HepG2 (cell line): Measurements from ENCODE around the gene KRTAP10-8. TPM values are rescaled to one million over a fixed set of nuclear protein-coding genes. Genes with fewer than 3 reads are reported as not detected.
"Not testable (repeated sequence)": the region's sequence is repeated elsewhere in the genome, so short reads cannot be mapped to it uniquely, and the experiment has no call there.

Source experiments
- ATAC-seq: fragments of 200-7000 bp; cut with Tn5 transposase; 3 replicates; pipeline ENCODE4 v1.9.1; 2020; ENCODE audit warnings: mild to moderate bottlenecking, moderate library complexity
- BruUV-seq: library from RNA; stranded (reverse); fragments of 400-500 nt; replicated peaks from 2 replicates; lab custom pipeline; 2021; lab: Mats Ljungman, UMichigan
- CTCF ChIA-PET: fragments of 300-600 bp; formaldehyde crosslinking; extraction: SDS; loops from one replicate; lab custom pipeline; 2021; ENCODE audit warnings: low total read pairs, inconsistent platforms, low intra/inter-chr PET ratio; lab: Yijun Ruan, JAX
- POLR2A ChIA-PET: fragments of 350-600 bp; sonication (Branson Sonifier 250); formaldehyde crosslinking; loops from one replicate; lab custom pipeline; 2020; ENCODE audit warnings: antibody characterized with exemption, inconsistent platforms; lab: Yijun Ruan, JAX
- DNase-seq: peaks from one replicate; pipeline ENCODE4 v3.0.0-alpha.2; 2015; ENCODE audit warnings: low spot score
- FAIRE-seq: peaks from 3 replicates; lab custom pipeline; 2011; peaks lifted over from hg19 to GRCh38; lab: Jason Lieb, UNC
- H2AFZ ChIP-seq: one replicate; pipeline ENCODE4 v1.6.1; 2011; ENCODE audit warnings: low read length, inconsistent platforms
- H3K27ac ChIP-seq: fragments of 300-600 bp; 3 replicates; pipeline ENCODE4 v1.8.0; 2011; ENCODE audit warnings: mixed run types, mild to moderate bottlenecking, mixed read lengths, low read length, inconsistent platforms; ENCODE audit not compliant: insufficient read depth; ENCODE audit errors: extremely low read length
- H3K27me3 ChIP-seq, 2 experiments: fragments of 200-600 bp in 1 of 2; 2 replicates in 1 of 2; 3 replicates in 1 of 2; pipeline versions ENCODE4 v1.6.0 to v1.8.0; 2011; ENCODE audit warnings: low read length in 2 of 2, mild to moderate bottlenecking in 2 of 2, moderate library complexity in 2 of 2, inconsistent platforms in 1 of 2; ENCODE audit not compliant: insufficient read depth in 2 of 2, control insufficient read depth in 1 of 2
- H3K36me3 ChIP-seq, 2 experiments: fragments of 200-600 bp in 1 of 2; replicated peaks in 1 of 2; 2 replicates in 1 of 2; 3 replicates in 1 of 2; pipeline versions ENCODE4 v1.5.1 to v1.8.0; 2011; ENCODE audit warnings: low read length in 2 of 2, inconsistent platforms in 1 of 2; ENCODE audit not compliant: insufficient read depth in 2 of 2, control insufficient read depth in 1 of 2
- H3K4me1 ChIP-seq: 2 replicates; pipeline ENCODE4 v1.5.1; 2012; ENCODE audit warnings: low read length, inconsistent platforms; ENCODE audit not compliant: insufficient read depth
- H3K4me2 ChIP-seq: 2 replicates; pipeline ENCODE4 v1.6.0; 2011; ENCODE audit warnings: low read depth, low read length, inconsistent platforms
- H3K4me3 ChIP-seq, 3 experiments: fragments of 200-600 bp in 1 of 3; sonication (generic), shearing (Covaris generic) in 1 of 3; replicated peaks in 1 of 3; 2 replicates each; pipeline ENCODE4 v1.5.1; 2011 to 2016; ENCODE audit warnings: low read length in 3 of 3, inconsistent platforms in 2 of 3, low read depth in 2 of 3, mild to moderate bottlenecking in 2 of 3, control low read depth in 1 of 3, mixed read lengths in 1 of 3; ENCODE audit not compliant: insufficient read depth in 1 of 3
- H3K79me2 ChIP-seq: one replicate; pipeline ENCODE4 v1.6.1; 2011; ENCODE audit warnings: low read length, inconsistent platforms; ENCODE audit not compliant: insufficient read depth
- H3K9ac ChIP-seq: 2 replicates; pipeline ENCODE4 v1.6.0; 2011; ENCODE audit warnings: mild to moderate bottlenecking, low read depth, low read length, inconsistent platforms; ENCODE audit not compliant: insufficient read depth
- H3K9me3 ChIP-seq: 2 replicates; pipeline ENCODE4 v1.5.1; 2012; ENCODE audit warnings: mild to moderate bottlenecking, low read length
- H4K20me1 ChIP-seq: 2 replicates; pipeline ENCODE4 v1.6.0; 2011; ENCODE audit warnings: inconsistent platforms, mild to moderate bottlenecking, low read length, moderate library complexity; ENCODE audit not compliant: insufficient read depth
- ZMYM3 ChIP-seq: sonication (generic); formaldehyde crosslinking; IDR thresholded peaks from 2 replicates; pipeline ENCODE4 v1.5.1; 2020; ENCODE audit warnings: mild to moderate bottlenecking, missing genetic modification reagents
- WGBS: methylation state at CpG from one replicate; pipeline ENCODE4 v1.1.6; 2017; ENCODE audit warnings: low lambda C conversion rate; 5-methylcytosine and 5-hydroxymethylcytosine counted together
- in situ Hi-C: cut with HindIII; loops from 2 replicates; pipeline ENCODE4 v1.10.0; 2017; ENCODE audit warnings: low pct_unique_long_range_greater_than_20kb; ENCODE audit not compliant: extremely low pct_ligation_motif_present
- intact Hi-C: fragments of 100-400 bp; cut with micrococcal nuclease; formaldehyde crosslinking; loops from one replicate; pipeline ENCODE4 v1.10.0; 2022; ENCODE audit not compliant: unreplicated experiment
- polyA plus RNA-seq, 8 experiments: library from polyadenylated mRNA; depleted of rRNA in 3 of 8; stranded (reverse) in 7 of 8; unstranded in 1 of 8; fragments of >200 nt; fragmentation: Illumina TruSeq in 4 of 8; extraction: Trizol in 4 of 8; gene quantifications; 2 replicates each; pipeline versions ENCODE4 v1.2.1 to v1.2.3, GENCODE V29; 2011 to 2016; ENCODE audit warnings: low read depth in 4 of 8, missing spikeins in 1 of 8, mixed read lengths in 1 of 8; ENCODE audit not compliant: insufficient read depth in 1 of 8
- total RNA-seq, 5 experiments: library from RNA; depleted of rRNA; stranded (reverse); fragments of >200 nt; fragmentation: Illumina TruSeq; extraction: Trizol; gene quantifications; 2 replicates each; pipeline ENCODE4 v1.2.3, GENCODE V29; 2016; ENCODE audit warnings: low read depth in 1 of 5

The KRTAP10-8 gene
- total and polyA plus RNA-seq, 2 of the 13 experiments (the other 11 are each of a cell fraction or from before 2014, with no cell fraction given) = not detected

GRCh38 chr21:44600118-44600978 is 11.5 kb upstream of the KRTAP10-8 start, which contains the start of gene KRTAP10-7:
Gene KRTAP10-7 (plus strand): TSS chr21:44600597. CDS start chr21:44600622, 25 bp downstream.
- 0 out of 2 replicates have a peak, but pooled peaks have one; percentile 2 for TF ChIP-seq ZMYM3 (CRISPR knock-in tag)
- H3K79me2 ChIP-seq, H3K9me3 ChIP-seq, DNase-seq, H3K27me3 ChIP-seq, CTCF ChIA-PET, BruUV-seq, H3K36me3 ChIP-seq, FAIRE-seq, POLR2A ChIA-PET, H2AFZ ChIP-seq, H3K4me1 ChIP-seq, H3K4me2 ChIP-seq, intact Hi-C loops, H3K9ac ChIP-seq, H4K20me1 ChIP-seq, in situ Hi-C loops, H3K27ac ChIP-seq, H3K4me3 ChIP-seq, ATAC-seq: not testable (repeated sequence)
- WGBS = 59% methylated on average over 17 of the region's 23 CpGs

DNA sequence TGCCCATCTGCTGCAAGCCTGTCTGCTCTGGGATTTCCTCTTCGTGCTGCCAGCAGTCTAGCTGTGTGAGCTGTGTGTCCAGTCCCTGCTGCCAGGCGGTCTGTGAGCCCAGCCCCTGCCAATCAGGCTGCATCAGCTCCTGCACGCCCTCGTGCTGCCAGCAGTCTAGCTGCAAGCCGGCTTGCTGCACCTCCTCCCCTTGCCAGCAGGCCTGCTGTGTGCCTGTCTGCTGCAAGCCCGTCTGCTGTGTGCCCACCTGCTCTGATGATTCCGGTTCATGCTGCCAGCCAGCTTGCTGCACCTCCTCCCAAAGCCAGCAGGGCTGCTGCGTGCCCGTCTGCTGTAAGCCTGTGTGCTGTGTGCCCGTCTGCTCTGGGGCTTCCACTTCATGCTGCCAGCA is 10.8 kb upstream of the KRTAP10-8 start:
- DNase-seq, H3K27me3 ChIP-seq, H3K9ac ChIP-seq, H3K4me3 ChIP-seq, H3K79me2 ChIP-seq, ATAC-seq, H2AFZ ChIP-seq, H3K36me3 ChIP-seq, H3K4me1 ChIP-seq, in situ Hi-C loops, BruUV-seq, H3K27ac ChIP-seq, FAIRE-seq, H3K9me3 ChIP-seq, intact Hi-C loops, H3K4me2 ChIP-seq, POLR2A ChIA-PET, CTCF ChIA-PET, H4K20me1 ChIP-seq: not testable (repeated sequence)
- no CpG with 5 or more reads among the region's 10 CpGs for WGBS
